ENCODE data around the gene MAGI2.
"Not testable (repeated sequence)": the region's sequence is repeated elsewhere in the genome, so short reads cannot be mapped to it uniquely, and the experiment has no call there.

The MAGI2 gene

GRCh38 chr7:79051915-79052314 lies 401.6 kb downstream of the MAGI2 start:
- no peak for DNase-seq (ENCODE audit: low read depth, low spot score)

- no peak for DNase-seq (ENCODE audit: low read depth, low spot score)
Observed at GRCh38 chr7:79050603-79051002, 402.9 kb downstream of the MAGI2 start.

- DNase-seq (ENCODE audit: low read depth, low spot score): no peak
Observed at GRCh38 chr7:79046061-79046460, 407.4 kb downstream of the MAGI2 start.

GRCh38 chr7:79037001-79037400 lies 416.5 kb downstream of the MAGI2 start:
- no peak for DNase-seq (ENCODE audit: low read depth, low spot score)

GRCh38 chr7:79036356-79036755 lies 417.1 kb downstream of the MAGI2 start:
- no peak for DNase-seq (ENCODE audit: low read depth, low spot score)

- no peak for DNase-seq (ENCODE audit: low read depth, low spot score)
Observed at GRCh38 chr7:79035858-79036257, 417.6 kb downstream of the MAGI2 start.

GRCh38 chr7:79034730-79035129 lies 418.7 kb downstream of the MAGI2 start:
- no peak for DNase-seq (ENCODE audit: low read depth, low spot score)

GRCh38 chr7:79019711-79020110 lies 433.8 kb downstream of the MAGI2 start:
- not testable (repeated sequence) for DNase-seq (ENCODE audit: low read depth, low spot score)

- DNase-seq (ENCODE audit: low read depth, low spot score): no peak
Observed at GRCh38 chr7:79011921-79012320, 441.5 kb downstream of the MAGI2 start.

GRCh38 chr7:79009647-79010046 lies 443.8 kb downstream of the MAGI2 start:
- DNase-seq (ENCODE audit: low read depth, low spot score): no peak

- no peak for DNase-seq (ENCODE audit: low read depth, low spot score)
Observed at GRCh38 chr7:79008786-79009185, 444.7 kb downstream of the MAGI2 start.

- DNase-seq (ENCODE audit: low read depth, low spot score): no peak
Observed at GRCh38 chr7:78996013-78996412, 457.5 kb downstream of the MAGI2 start.

- DNase-seq (ENCODE audit: low read depth, low spot score): no peak
Observed at GRCh38 chr7:78993341-78993740, 460.1 kb downstream of the MAGI2 start.

- no peak for DNase-seq (ENCODE audit: low read depth, low spot score)
Observed at GRCh38 chr7:78985509-78985908, 468.0 kb downstream of the MAGI2 start.

- no peak for DNase-seq (ENCODE audit: low read depth, low spot score)
Observed at GRCh38 chr7:78983483-78983882, 470.0 kb downstream of the MAGI2 start.

- no peak for DNase-seq (ENCODE audit: low read depth, low spot score)
Observed at GRCh38 chr7:78970440-78970916, 483.0 kb downstream of the MAGI2 start.

- no peak for DNase-seq (ENCODE audit: low read depth, low spot score)
Observed at GRCh38 chr7:78968951-78969350, 484.5 kb downstream of the MAGI2 start.

- not testable (repeated sequence) for DNase-seq (ENCODE audit: low read depth, low spot score)
Observed at GRCh38 chr7:78967561-78967960, 485.9 kb downstream of the MAGI2 start.

GRCh38 chr7:78967046-78967445 lies 486.4 kb downstream of the MAGI2 start:
- no peak for DNase-seq (ENCODE audit: low read depth, low spot score)

- no peak for DNase-seq (ENCODE audit: low read depth, low spot score)
Observed at GRCh38 chr7:78959477-78959876, 494.0 kb downstream of the MAGI2 start.

GRCh38 chr7:78955329-78955728 lies 498.1 kb downstream of the MAGI2 start:
- no peak for DNase-seq (ENCODE audit: low read depth, low spot score)

- no peak for DNase-seq (ENCODE audit: low read depth, low spot score)
Observed at GRCh38 chr7:78953726-78954363, 499.6 kb downstream of the MAGI2 start.

- no peak for DNase-seq (ENCODE audit: low read depth, low spot score)
Observed at GRCh38 chr7:78953090-78953489, 500.4 kb downstream of the MAGI2 start.

GRCh38 chr7:78939669-78940068 lies 513.8 kb downstream of the MAGI2 start:
- DNase-seq (ENCODE audit: low read depth, low spot score): no peak
